GM21423 (cell line): Measurements from ENCODE around the gene TSPOAP1.

Source experiments
- ATAC-seq: cut with Tn5 transposase; IDR thresholded peaks from one replicate; pipeline ENCODE4 v1.9.1; 2021; ENCODE audit warnings: mild to moderate bottlenecking, moderate library complexity; ENCODE audit not compliant: unreplicated experiment

The TSPOAP1 gene

GRCh38 chr17:58319173-58320162 is 9.1 kb downstream of the TSPOAP1 start:
- no peak for ATAC-seq

- ATAC-seq, result no peak
Observed at GRCh38 chr17:58318627-58319172, 9.9 kb downstream of the TSPOAP1 start.

- ATAC-seq, result no peak
Observed at GRCh38 chr17:58318065-58318481, 10.5 kb downstream of the TSPOAP1 start.

GRCh38 chr17:58317421-58318064 is 11.1 kb downstream of the TSPOAP1 start:
- ATAC-seq, result peak; percentile 77

GRCh38 chr17:58316260-58316960 is 12.2 kb downstream of the TSPOAP1 start:
- ATAC-seq, result no peak

GRCh38 chr17:58315750-58316149 is 12.8 kb downstream of the TSPOAP1 start:
- ATAC-seq, result no peak

- ATAC-seq, result no peak
Observed at GRCh38 chr17:58315281-58315711, 13.3 kb downstream of the TSPOAP1 start.

- ATAC-seq, result no peak
Observed at GRCh38 chr17:58314706-58315015, 13.9 kb downstream of the TSPOAP1 start.

GRCh38 chr17:58313815-58314705 is 14.5 kb downstream of the TSPOAP1 start:
- no peak for ATAC-seq

GRCh38 chr17:58312829-58313228 is 15.8 kb downstream of the TSPOAP1 start:
- no peak for ATAC-seq

GRCh38 chr17:58312021-58312630 is 16.5 kb downstream of the TSPOAP1 start:
- no peak for ATAC-seq

- no peak for ATAC-seq
Observed at GRCh38 chr17:58311429-58311894, 17.1 kb downstream of the TSPOAP1 start.

GRCh38 chr17:58310511-58311428 is 17.8 kb downstream of the TSPOAP1 start:
- no peak for ATAC-seq

GRCh38 chr17:58309918-58310259 is 18.7 kb downstream of the TSPOAP1 start:
- no peak for ATAC-seq

- no peak for ATAC-seq
Observed at GRCh38 chr17:58308985-58309917, 19.3 kb downstream of the TSPOAP1 start.

GRCh38 chr17:58308173-58308984 is 20.2 kb downstream of the TSPOAP1 start:
- ATAC-seq, result no peak
